ENCODE data around the gene CBFB.

Gene CBFB

GRCh38 chr16:67043420-67043819, 14.5 kb downstream of the CBFB start:
- DNase-seq = no peak

DNA sequence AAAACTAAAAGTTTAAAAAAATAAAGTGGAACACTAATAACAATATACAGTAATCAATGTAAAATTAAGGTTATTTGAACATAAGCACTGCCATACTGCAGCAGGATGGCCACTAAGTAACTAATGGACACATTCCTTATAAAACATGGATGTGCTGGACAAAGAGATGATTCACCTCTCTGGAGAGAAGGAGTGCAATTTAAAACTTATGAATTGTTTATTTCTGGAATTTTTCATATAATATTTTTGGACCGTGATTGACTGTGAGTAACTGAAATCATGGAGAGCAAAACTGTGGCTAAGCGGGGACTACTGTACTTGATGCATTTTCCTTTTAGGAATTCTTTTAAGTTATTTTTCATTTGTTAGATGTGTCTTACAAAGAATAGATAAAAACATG, 21.8 kb downstream of the CBFB start:
- no peak for DNase-seq

DNA sequence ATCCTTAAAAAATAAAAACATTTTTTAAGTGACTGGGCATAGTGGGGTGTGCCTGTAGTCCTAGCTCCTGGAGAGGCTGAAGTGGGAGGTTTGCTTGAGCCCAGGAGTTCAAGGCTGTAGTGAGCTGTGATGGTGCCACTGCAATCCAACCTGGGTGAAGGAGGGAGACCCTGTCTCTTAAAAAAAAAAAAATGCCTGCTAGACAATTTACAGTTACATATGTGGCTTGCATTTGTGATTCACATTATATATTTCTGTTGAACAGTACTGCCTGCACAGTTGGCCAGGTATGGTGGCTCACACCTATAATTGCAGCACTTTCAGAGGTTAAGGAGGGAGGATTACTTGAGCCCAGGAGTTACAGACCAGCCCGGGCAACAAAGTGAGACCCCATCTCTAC, 23.4 kb downstream of the CBFB start:
- no peak for DNase-seq

DNA sequence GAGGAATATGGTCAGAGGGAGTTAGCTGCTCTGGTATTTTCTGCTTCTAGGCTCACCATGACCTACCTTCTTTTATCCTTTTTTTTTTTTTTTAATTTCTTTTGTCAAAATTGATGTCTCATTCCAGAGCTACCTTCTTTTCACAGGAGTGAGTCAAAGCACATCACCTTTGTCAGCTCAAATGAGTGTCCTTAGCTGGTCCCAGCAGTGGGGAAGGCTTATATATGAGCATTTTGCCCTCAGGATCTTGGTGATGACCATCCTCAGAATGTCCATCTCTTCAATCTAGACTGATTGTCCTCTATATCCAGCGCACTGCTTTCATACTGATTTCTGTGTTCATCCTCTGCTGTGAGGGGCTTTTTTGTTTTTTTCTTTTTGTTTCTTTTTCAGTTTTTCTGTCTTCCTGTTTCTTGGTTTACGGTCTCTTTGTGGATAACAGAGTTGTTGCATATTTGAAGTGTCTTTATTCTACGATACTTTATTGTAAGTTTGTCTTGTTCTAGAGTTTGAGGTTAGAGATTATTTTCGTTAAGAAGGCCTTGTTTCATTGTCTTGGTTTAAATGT, 24.9 kb downstream of the CBFB start:
- no peak for DNase-seq

DNA sequence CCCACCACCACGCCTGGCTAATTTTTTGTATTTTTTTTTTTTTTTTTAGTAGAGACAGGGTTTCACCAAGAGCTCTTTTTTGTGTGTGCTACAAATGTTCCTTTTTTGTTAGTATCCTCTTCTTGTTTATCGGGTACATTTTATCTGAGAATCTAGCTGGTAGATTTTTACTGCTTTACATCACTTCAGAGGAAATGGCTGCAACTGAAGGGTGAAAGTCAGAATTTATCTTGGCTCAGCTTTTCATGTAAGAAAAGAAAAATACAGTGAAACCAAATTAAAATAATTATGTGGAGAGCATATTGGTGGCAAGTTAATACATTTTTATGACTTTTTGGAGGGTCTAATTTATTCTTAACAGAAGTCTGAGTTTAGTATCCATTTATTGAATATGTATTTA, 26.0 kb downstream of the CBFB start:
- no peak for DNase-seq

- DNase-seq = no peak
Observed at GRCh38 chr16:67055712-67056487, 27.0 kb downstream of the CBFB start.

DNA sequence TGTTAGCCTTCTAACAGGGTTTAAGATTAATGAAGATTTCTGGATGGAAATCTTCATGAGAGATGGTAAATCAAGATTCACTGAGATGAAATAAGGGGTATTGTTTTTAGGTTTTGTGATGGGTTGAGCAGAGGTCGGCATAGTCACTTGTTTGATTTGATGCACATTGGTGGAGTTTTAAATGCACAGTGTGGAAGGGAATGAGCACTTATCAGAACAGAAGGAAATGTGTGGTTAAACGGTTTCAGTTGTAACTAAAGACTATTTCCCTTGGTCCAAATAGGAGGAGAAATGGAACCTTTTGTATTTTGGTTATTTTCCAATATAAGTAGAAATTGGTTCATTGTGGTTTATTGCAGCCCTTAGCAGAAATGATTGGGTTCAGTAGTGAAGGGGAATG, 34.1 kb downstream of the CBFB start:
- DNase-seq = no peak

GRCh38 chr16:67068212-67068753, 39.3 kb downstream of the CBFB start:
- no peak for DNase-seq

DNA sequence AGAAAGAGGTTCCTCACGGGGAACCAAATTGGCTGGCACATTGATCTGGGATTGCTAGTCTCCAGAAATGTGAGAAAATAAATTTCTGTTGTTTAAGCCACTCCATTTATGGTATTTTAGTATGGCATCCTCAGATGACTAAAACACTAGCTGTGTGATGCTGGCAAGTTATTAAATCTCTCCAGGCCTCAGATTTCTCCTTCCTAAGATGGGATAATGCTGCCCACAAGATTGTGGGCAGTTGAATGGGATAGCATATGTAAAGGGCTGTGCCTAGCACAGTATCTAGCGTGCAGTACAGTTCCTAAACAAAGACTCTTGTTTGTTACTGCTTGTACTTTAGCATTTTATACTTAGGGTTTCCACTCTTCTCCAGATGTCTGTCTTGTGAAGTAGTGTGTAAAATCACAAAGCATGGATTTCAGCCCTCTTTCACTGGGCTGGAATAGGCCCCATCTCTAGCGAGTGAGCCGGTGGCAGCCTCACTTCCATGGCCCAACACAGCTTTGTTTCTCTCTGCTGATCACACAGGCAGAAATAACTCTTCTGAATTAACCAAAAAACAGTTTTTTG, 42.6 kb downstream of the CBFB start:
- no peak for DNase-seq

- DNase-seq = no peak
Observed at GRCh38 chr16:67075331-67075730, 46.4 kb downstream of the CBFB start.

- DNase-seq = no peak
Observed at GRCh38 chr16:67077871-67078270, 48.9 kb downstream of the CBFB start.

- DNase-seq = no peak
Observed at GRCh38 chr16:67082100-67082499, 53.2 kb downstream of the CBFB start.

DNA sequence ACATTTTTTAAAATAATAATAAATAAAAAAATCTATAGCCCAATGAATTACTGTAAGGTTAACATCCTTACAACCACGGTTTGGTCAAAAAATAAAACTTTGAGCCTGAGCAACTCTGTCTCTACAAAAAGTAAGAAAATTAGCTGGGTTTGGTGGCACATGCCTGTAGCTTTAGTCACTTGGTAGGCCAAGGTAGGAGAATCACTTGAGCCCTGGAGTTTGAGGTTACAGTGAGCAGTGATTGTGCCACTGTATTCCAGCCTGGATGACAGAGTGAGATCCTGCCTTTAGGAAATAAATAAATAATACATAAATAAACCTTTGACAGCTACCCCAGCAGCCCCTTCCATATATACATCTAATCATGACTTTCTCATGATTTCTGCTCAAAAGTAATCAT, 53.9 kb downstream of the CBFB start:
- DNase-seq = no peak

DNA sequence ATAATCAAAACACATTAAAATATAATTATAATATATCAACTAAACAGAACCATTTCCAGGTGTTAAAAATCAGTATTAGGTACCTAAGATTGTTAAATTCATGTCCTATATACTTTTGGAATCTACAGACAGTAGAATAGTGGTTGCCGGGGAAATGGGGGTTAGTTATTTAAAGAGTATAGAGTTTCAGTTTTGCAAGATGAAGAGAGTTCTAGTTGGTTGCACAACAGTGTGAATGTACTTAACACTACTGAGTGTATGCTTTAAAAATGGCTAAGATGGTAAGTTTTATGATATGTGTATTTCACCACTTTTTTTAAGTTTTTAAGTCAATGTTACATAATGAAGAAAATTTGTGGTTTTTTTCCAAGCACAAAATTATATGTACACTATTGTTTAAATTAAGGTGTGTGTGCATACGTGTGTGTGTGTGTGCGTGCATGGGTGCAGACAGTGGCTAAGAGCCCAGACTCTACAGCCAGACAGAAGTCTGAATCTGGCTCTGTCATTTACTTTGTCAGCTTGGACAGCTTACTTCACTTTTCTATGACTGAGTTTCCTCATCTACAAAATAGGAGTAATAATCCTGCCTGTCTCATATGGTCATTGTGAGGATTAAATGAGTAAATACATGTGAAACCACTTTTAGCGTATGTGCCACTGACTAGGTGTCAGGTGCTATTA, 55.5 kb downstream of the CBFB start:
- peak; percentile 20 for DNase-seq

DNA sequence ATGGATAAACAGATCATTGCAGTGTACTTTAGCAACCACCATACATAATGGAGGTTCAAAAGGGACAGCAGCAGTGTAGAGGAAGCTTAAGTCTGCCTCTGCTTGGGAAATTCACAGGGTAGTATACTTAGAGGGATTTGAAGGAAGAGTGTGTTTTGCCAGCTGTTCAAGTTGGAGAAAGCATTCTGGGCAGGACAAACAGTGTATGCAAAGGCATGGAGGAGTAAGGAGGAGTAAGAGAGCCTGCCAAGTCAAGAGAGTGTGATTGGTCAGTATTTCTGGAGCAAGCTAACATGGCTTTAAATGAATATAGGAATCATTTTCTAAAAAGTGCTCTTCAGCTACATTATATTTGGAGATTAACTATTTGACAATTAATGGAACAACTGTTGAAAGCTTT, 57.9 kb downstream of the CBFB start:
- DNase-seq = no peak

- DNase-seq = no peak
Observed at GRCh38 chr16:67087291-67087690, 58.3 kb downstream of the CBFB start.

GRCh38 chr16:67087803-67088202, 58.9 kb downstream of the CBFB start:
- no peak for DNase-seq

GRCh38 chr16:67088551-67088950, 59.6 kb downstream of the CBFB start:
- DNase-seq = no peak

DNA sequence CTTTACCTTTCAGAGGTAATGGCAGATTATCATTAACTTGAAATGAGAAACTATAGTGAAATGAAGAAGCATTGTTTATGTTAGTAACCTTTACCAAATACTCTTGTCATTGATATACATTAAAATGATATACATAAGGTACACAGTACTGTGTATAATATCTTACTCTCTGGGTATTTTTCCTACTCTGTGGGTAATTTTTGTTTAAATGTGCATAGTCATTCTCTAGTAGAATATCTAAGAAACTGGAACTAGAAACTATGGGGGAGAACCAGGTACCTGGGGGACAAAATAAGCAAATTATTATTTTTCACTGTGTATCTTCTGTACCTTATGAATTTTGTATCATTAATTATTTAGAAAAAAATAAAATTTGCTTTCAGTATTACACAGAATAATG, 60.2 kb downstream of the CBFB start:
- no peak for DNase-seq

GRCh38 chr16:67091906-67092566, 63.1 kb downstream of the CBFB start:
- DNase-seq = no peak

DNA sequence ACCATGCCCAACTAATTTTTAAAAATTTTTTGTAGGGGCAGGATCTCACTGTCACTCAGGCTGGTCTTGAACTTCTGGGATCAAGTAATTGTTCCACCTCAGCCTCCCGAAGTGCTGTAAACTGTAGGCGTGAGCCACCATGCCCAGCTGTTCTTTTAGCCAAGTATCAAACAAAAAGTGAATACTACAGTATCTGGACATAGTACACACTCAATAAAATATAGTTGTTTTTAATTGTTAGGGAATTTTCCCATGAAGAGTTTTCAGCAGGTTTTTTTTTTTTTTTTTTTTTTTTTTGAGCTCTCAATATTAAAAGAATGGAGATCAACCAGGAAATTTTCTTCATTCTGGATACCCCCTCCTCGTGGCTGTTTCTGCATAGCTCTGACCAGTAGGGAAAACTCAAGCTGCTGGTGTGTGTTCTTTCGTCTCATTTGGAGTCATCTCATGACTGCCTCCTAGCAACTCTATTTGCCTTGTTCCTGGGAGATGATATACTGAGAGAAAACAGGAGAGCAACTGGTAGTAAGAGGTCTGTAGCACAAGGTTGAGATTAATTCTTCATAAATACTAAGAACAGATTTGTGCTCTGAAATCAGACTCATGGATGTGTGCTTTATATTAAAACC, 64.3 kb downstream of the CBFB start:
- no peak for DNase-seq

GRCh38 chr16:67098599-67098998, 69.7 kb downstream of the CBFB start:
- no peak for DNase-seq
